Caco-2 (cell line): ENCODE data around the gene GPR89A. TPM values are rescaled to one million over a fixed set of nuclear protein-coding genes. Genes with fewer than 3 reads are reported as not detected.
A peak's percentile ranks its signal among the peaks of the same experiment; 100 is the strongest.

Experiments used
- BruUV-seq: library from RNA; stranded (reverse); fragments of 400-500 nt; replicated peaks from 2 replicates; lab custom pipeline; 2021; lab: Mats Ljungman, UMichigan
- CTCF ChIA-PET: fragments of 300-600 bp; sonication (Branson Sonifier 250); formaldehyde crosslinking; loops from one replicate; lab custom pipeline; 2022; ENCODE audit warnings: antibody characterized with exemption; lab: Charles Lee
- POLR2A ChIA-PET: fragments of 300-600 bp; sonication (Branson Sonifier 250); formaldehyde crosslinking; loops from one replicate; lab custom pipeline; 2022; ENCODE audit warnings: antibody characterized with exemption; lab: Charles Lee
- DNase-seq, 2 experiments: peaks; one replicate each; pipeline versions ENCODE4 v3.0.0 to v3.0.0-alpha.2; 2020 to 2022
- H3K27me3 ChIP-seq: replicated peaks from 2 replicates; pipeline ENCODE4 v1.6.0; 2011; ENCODE audit warnings: low read length; ENCODE audit not compliant: control insufficient read depth, insufficient read depth
- H3K36me3 ChIP-seq: 2 replicates; pipeline ENCODE4 v1.5.1; 2011; ENCODE audit warnings: low read length; ENCODE audit not compliant: control insufficient read depth, insufficient read depth
- H3K4me1 ChIP-seq: fragments of 250-450 bp; sonication (Bioruptor Pico); 2 replicates; pipeline ENCODE4 v1.5.1; 2020; ENCODE audit warnings: mild to moderate bottlenecking
- H3K4me3 ChIP-seq: 2 replicates; pipeline ENCODE4 v1.5.1; 2011; ENCODE audit warnings: low read depth, mild to moderate bottlenecking, control low read depth, low read length
- H3K9me3 ChIP-seq: fragments of 250-450 bp; sonication (Bioruptor Pico); 2 replicates; pipeline ENCODE4 v1.5.1; 2020; ENCODE audit warnings: mild to moderate bottlenecking, moderate library complexity
- H3K27ac Mint-ChIP-seq: one replicate; pipeline ENCODE4 v1.8.0; 2022; ENCODE audit warnings: mixed read lengths; ENCODE audit not compliant: unreplicated experiment
- H3K27me3 Mint-ChIP-seq: one replicate; pipeline ENCODE4 v1.8.0; 2022; ENCODE audit warnings: mixed read lengths; ENCODE audit not compliant: insufficient read depth, unreplicated experiment
- H3K36me3 Mint-ChIP-seq: one replicate; pipeline ENCODE4 v1.8.0; 2022; ENCODE audit warnings: mild to moderate bottlenecking, mixed read lengths; ENCODE audit not compliant: insufficient read depth, unreplicated experiment
- H3K4me1 Mint-ChIP-seq: one replicate; pipeline ENCODE4 v1.8.0; 2022; ENCODE audit warnings: low read depth, mixed read lengths; ENCODE audit not compliant: unreplicated experiment
- H3K4me3 Mint-ChIP-seq: one replicate; pipeline ENCODE4 v1.8.0; 2022; ENCODE audit warnings: mild to moderate bottlenecking, moderate library complexity, mixed read lengths; ENCODE audit not compliant: unreplicated experiment
- H3K9me3 Mint-ChIP-seq: one replicate; pipeline ENCODE4 v1.8.0; 2022; ENCODE audit warnings: mixed read lengths; ENCODE audit not compliant: unreplicated experiment
- CTCF ChIP-seq, 2 experiments: fragments of 200-600 bp in 1 of 2; IDR thresholded peaks; 1 replicate in 1 of 2; 2 replicates in 1 of 2; pipeline versions ENCODE4 v1.5.1 to v1.8.0; 2011 to 2022; ENCODE audit warnings: antibody characterized with exemption in 1 of 2, control low read depth in 1 of 2, inconsistent platforms in 1 of 2, low read depth in 1 of 2, low read length in 1 of 2, mild to moderate bottlenecking in 1 of 2, moderate library complexity in 1 of 2; ENCODE audit not compliant: insufficient read depth in 1 of 2, severe bottlenecking in 1 of 2, unreplicated experiment in 1 of 2
- intact Hi-C: fragments of 100-400 bp; cut with micrococcal nuclease; formaldehyde crosslinking; loops from one replicate; pipeline ENCODE4 v1.10.0; 2022; ENCODE audit not compliant: unreplicated experiment
- total RNA-seq: library from RNA; stranded (reverse); gene quantifications from 2 replicates; pipeline ENCODE4 v1.2.3, GENCODE V29; 2022

Gene GPR89A
- total RNA-seq, 1 experiment from 2014 or later: 49.9 TPM

GRCh38 chr1:145705622-145706021 is 97.8 kb downstream of the GPR89A start:
- POLR2A ChIA-PET: no interaction called here

GRCh38 chr1:145706086-145706664 is 98.4 kb downstream of the GPR89A start:
- ChIA-PET POLR2A (interaction anchor here (0.6 to 1.6 kb wide), 3 partner anchors 11 to 153 kb away, joined by 3 to 6 read pairs (median 4); partner anchors contain the start of genes PIAS3, POLR3C and RNF115), CTCF (interaction anchor here (1.5 kb wide), 2 partner anchors 15 to 139 kb away, joined by 5 to 12 read pairs; partner anchors contain the start of gene NUDT17)
- no peaks in the 10 kb centered on the region for H3K9me3 Mint-ChIP-seq
- BruUV-seq: no TSS peak
- peak overlapping the region; percentile 83 for H3K27ac Mint-ChIP-seq
- peak overlapping the region; percentile 60 for H3K4me3 Mint-ChIP-seq
- peak overlapping the region; percentile 51 for H3K4me3 ChIP-seq
- no peaks in the 10 kb centered on the region for H3K27me3 Mint-ChIP-seq
- H3K27me3 ChIP-seq: no peaks in the 10 kb centered on the region
- intact Hi-C loops: no loop called here
- H3K4me1 Mint-ChIP-seq: peaks cover 29% of the 10 kb centered on the region
- TF ChIP-seq CTCF (IDR thresholded peaks at IDR 0.05; ENCODE audit: insufficient read depth in 1 of 2, low read depth in 1 of 2, low read length in 1 of 2, severe bottlenecking in 1 of 2, unreplicated experiment in 1 of 2): no peak
- peaks cover 62% of the 10 kb centered on the region for H3K4me1 ChIP-seq
- H3K36me3 Mint-ChIP-seq: peaks cover 13% of the 10 kb centered on the region
- DNase-seq: peak; percentile 48 to 72
- no peaks in the 10 kb centered on the region; the same call in none of the 2 replicates for H3K36me3 ChIP-seq
- H3K9me3 ChIP-seq: no peaks in the 10 kb centered on the region

More at GRCh38 chr1:145705622-145706021, 97.8 kb downstream of the GPR89A start:
- intact Hi-C loops: no loop called here
- no peak for DNase-seq
- Histone ChIP-seq H3K36me3 (no peaks in the 10 kb centered on the region; the same call in none of the 2 replicates), H3K27me3 (no peaks in the 10 kb centered on the region), H3K4me3 (peak overlapping the region; percentile 51), H3K4me1 (peaks cover 59% of the 10 kb centered on the region), H3K9me3 (no peaks in the 10 kb centered on the region)
- Mint-ChIP-seq H3K27me3 (no peaks in the 10 kb centered on the region), H3K27ac (peak overlapping the region; percentile 83), H3K36me3 (peaks cover 12% of the 10 kb centered on the region), H3K4me1 (peaks cover 24% of the 10 kb centered on the region), H3K4me3 (peak overlapping the region; percentile 60), H3K9me3 (no peaks in the 10 kb centered on the region)
- BruUV-seq: no TSS peak
- CTCF ChIA-PET: no interaction called here
- TF ChIP-seq CTCF (IDR thresholded peaks at IDR 0.05; ENCODE audit: insufficient read depth in 1 of 2, low read depth in 1 of 2, low read length in 1 of 2, severe bottlenecking in 1 of 2, unreplicated experiment in 1 of 2): no peak

- peaks cover 22% of the 10 kb centered on the region for H3K36me3 Mint-ChIP-seq
- peak; percentile 77 to 88 for DNase-seq
- TF ChIP-seq CTCF (IDR thresholded peaks at IDR 0.05; ENCODE audit: insufficient read depth in 1 of 2, low read depth in 1 of 2, low read length in 1 of 2, severe bottlenecking in 1 of 2, unreplicated experiment in 1 of 2): no peak
- no peaks in the 10 kb centered on the region for H3K27me3 Mint-ChIP-seq
- H3K9me3 ChIP-seq: no peaks in the 10 kb centered on the region
- peak within 1 kb of the TSS; percentile 51 for H3K4me3 ChIP-seq
- ChIA-PET POLR2A (interaction anchor here (0.6 to 1.6 kb wide), 5 partner anchors 10 to 1891 kb away, joined by 3 to 6 read pairs (median 4); partner anchors contain the start of genes PIAS3, POLR3C and RNF115), CTCF (interaction anchor here (1.4 to 1.5 kb wide), 3 partner anchors 9 to 138 kb away, joined by 5 to 12 read pairs (median 5); partner anchors contain the start of gene NUDT17)
- H3K27me3 ChIP-seq: no peaks in the 10 kb centered on the region
- peaks cover 66% of the 10 kb centered on the region for H3K4me1 ChIP-seq
- H3K4me1 Mint-ChIP-seq: peaks cover 36% of the 10 kb centered on the region
- BruUV-seq: no TSS peak
- peak within 1 kb of the TSS; percentile 83 for H3K27ac Mint-ChIP-seq
- H3K36me3 ChIP-seq: no peaks in the 10 kb centered on the region; the same call in none of the 2 replicates
- intact Hi-C loops: no loop called here
- H3K9me3 Mint-ChIP-seq: no peaks in the 10 kb centered on the region
- H3K4me3 Mint-ChIP-seq: peak within 1 kb of the TSS; percentile 60
Observed at GRCh38 chr1:145707183-145707867, 99.5 kb downstream of the GPR89A start, which contains the start of gene PDZK1. Gene PDZK1 (minus strand): TSS chr1:145707368. CDS start chr1:145688021, 19,347 bp downstream.
